Progenitor cell of endocrine pancreas (in vitro differentiated cells): ENCODE measurements around the gene SORCS2. TPM values are rescaled to one million over a fixed set of nuclear protein-coding genes. Genes with fewer than 3 reads are reported as not detected.

Source experiments
- DNase-seq: peaks from one replicate; pipeline ENCODE4 v3.0.0; 2021; ENCODE audit warnings: low spot score; ENCODE audit not compliant: unreplicated experiment
- H3K27ac Mint-ChIP-seq: 2 replicates; pipeline ENCODE4 v1.8.0; 2021; ENCODE audit warnings: mild to moderate bottlenecking, moderate library complexity, mixed read lengths
- H3K27me3 Mint-ChIP-seq: 2 replicates; pipeline ENCODE4 v1.8.0; 2021; ENCODE audit warnings: mixed read lengths
- H3K36me3 Mint-ChIP-seq: 2 replicates; pipeline ENCODE4 v1.8.0; 2022; ENCODE audit warnings: mixed read lengths; ENCODE audit not compliant: insufficient read depth
- H3K4me1 Mint-ChIP-seq: 2 replicates; pipeline ENCODE4 v1.8.0; 2021; ENCODE audit warnings: low read depth, mixed read lengths
- H3K4me3 Mint-ChIP-seq: 2 replicates; pipeline ENCODE4 v1.8.0; 2021; ENCODE audit warnings: low read depth, mild to moderate bottlenecking, moderate library complexity, mixed read lengths
- H3K9me3 Mint-ChIP-seq: 2 replicates; pipeline ENCODE4 v1.8.0; 2021; ENCODE audit warnings: low read depth, mixed read lengths
- total RNA-seq: library from RNA; stranded (reverse); gene quantifications from 2 replicates; pipeline ENCODE4 v1.2.1, GENCODE V29; 2021
- TF ChIP-seq, protein P1 (sequence below): fragments of 200-600 bp; sonication (generic); IDR thresholded peaks from one replicate; pipeline ENCODE4 v1.5.0; 2021; ENCODE audit warnings: antibody characterized with exemption, mild to moderate bottlenecking; ENCODE audit not compliant: unreplicated experiment

SORCS2 gene
- total RNA-seq, 1 donor from 2014 or later, result 2.2 TPM

DNA sequence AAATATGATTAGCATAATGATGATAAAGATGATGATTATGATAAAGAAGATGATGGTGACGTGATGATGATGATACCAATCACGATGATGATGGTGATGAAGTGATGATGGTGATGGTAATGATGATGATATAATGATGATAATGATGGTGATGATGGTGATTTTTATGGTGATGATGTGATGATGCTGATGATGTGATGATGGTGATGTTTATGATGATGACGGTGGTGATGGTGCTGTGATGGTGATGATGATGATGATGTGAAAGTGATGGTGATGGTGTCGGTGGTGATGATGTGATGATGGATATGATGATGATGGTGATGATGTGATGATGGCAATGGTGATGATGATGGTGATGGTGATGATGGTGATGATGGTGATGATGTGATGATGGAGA, 373.1 kb downstream of the SORCS2 start:
- Mint-ChIP-seq H3K36me3 (no peaks in the 10 kb centered on the region), H3K9me3 (no peaks in the 10 kb centered on the region), H3K27ac (no peak overlapping the region), H3K4me3 (no peak overlapping the region), H3K4me1 (peaks cover 6% of the 10 kb centered on the region), H3K27me3 (peaks cover 3% of the 10 kb centered on the region)
- TF ChIP-seq, protein P1, sequence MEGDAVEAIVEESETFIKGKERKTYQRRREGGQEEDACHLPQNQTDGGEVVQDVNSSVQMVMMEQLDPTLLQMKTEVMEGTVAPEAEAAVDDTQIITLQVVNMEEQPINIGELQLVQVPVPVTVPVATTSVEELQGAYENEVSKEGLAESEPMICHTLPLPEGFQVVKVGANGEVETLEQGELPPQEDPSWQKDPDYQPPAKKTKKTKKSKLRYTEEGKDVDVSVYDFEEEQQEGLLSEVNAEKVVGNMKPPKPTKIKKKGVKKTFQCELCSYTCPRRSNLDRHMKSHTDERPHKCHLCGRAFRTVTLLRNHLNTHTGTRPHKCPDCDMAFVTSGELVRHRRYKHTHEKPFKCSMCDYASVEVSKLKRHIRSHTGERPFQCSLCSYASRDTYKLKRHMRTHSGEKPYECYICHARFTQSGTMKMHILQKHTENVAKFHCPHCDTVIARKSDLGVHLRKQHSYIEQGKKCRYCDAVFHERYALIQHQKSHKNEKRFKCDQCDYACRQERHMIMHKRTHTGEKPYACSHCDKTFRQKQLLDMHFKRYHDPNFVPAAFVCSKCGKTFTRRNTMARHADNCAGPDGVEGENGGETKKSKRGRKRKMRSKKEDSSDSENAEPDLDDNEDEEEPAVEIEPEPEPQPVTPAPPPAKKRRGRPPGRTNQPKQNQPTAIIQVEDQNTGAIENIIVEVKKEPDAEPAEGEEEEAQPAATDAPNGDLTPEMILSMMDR, result no peak
- DNase-seq, result no peak

DNA sequence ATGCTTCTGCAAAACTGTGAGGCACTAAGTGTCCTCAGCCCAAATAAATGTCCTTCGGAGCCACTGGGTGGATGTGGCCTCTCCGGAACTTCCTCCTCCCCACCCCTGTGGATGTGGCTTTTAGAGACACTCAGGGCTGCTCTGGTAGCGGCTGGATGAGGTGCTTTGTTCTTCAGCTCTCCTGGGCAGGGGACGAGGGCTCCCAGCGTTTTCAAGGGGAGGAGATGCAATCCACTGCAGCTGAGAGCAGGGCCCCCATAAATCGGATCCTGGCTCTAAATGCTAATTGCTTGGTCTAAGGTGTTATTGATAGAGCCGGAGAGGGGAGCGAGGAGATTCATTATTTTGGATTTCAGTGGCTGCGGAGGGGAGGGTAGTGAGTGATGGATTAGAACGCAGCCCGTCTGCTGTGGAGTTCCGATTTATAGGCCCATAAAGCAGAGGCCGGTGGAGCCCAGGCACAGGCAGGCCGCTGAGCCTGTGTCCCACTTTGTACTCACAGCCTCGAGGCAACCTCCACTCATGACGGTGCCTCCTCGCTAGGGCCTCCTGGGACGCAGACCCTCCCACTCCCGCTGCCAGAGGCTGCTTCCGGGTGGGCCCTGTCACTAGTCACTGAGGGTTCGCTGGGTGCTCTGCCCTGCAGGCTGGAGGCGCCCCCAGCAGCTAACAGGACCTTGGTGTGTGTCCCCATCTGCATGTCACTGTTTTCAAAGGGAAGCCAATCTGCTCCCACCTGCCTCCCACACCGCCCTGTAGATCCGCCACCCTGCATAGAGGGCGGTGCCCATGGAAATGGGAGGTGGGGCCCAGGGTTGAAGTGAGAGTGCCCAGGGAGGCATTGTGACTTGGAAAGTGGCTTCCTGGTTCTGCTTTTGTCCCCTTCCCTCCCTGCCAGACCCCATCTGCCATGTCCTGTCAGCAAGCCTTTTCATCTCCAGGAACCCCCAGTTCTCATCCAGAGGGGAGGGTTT, 377.8 kb downstream of the SORCS2 start:
- Mint-ChIP-seq H3K27ac (no peak overlapping the region), H3K4me3 (no peak overlapping the region), H3K27me3 (peaks cover 10% of the 10 kb centered on the region)

DNA sequence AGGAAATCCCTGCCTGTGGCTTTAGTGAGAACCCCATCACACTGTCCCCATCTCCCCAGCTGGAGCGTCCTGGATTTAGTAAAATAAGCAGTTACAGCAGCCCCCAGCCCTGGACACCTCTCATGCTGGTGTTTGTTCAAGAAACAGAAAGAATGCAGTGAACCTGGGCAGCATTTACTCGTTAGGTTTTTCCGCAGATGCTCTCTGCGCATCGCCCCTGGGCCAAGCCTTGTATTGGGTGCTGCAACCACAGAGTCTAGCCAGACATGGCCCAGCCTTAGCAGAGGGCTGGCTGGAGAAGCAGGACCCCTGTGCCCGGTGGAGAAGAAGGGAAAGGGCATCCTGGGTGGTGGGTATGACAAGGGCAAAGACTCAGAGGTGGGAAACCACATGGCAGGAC, 378.7 kb downstream of the SORCS2 start:
- DNase-seq, result no peak
- Mint-ChIP-seq H3K36me3 (no peaks in the 10 kb centered on the region), H3K4me1 (peaks cover 5% of the 10 kb centered on the region), H3K27me3 (peaks cover 14% of the 10 kb centered on the region), H3K9me3 (peaks cover 6% of the 10 kb centered on the region), H3K4me3 (no peak overlapping the region), H3K27ac (no peak overlapping the region)
- TF ChIP-seq, protein P1, result no peak

More for the DNA sequence above, 377.8 kb downstream of the SORCS2 start:
- no peaks in the 10 kb centered on the region for H3K9me3 Mint-ChIP-seq
- no peaks in the 10 kb centered on the region for H3K36me3 Mint-ChIP-seq
- no peak for DNase-seq
- TF ChIP-seq, protein P1, result no peak
- H3K4me1 Mint-ChIP-seq, result peaks cover 4% of the 10 kb centered on the region

DNA sequence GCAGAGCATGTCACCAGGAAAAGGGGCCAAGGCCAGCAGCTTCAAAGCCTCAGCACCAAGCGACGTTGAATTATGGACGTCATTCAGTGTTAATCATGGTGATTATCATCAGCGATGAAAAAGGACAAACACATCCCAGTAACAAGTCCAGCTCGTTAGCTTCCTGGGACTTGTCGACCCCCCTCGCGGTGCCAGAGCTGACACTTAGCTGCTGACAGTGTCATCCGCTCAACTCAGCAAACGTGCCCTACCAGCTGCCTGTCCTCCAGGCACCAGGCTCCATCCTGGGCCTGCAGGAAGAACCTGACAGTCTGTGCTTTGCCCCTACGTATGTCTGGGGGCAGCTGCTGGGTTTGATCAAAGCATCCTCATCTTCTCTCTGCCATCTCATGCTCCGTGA, 379.4 kb downstream of the SORCS2 start:
- H3K27me3 Mint-ChIP-seq, result peaks cover 18% of the 10 kb centered on the region
- peaks cover 5% of the 10 kb centered on the region for H3K4me1 Mint-ChIP-seq
- TF ChIP-seq, protein P1, result no peak
- DNase-seq, result no peak
- H3K4me3 Mint-ChIP-seq, result no peak overlapping the region
- H3K36me3 Mint-ChIP-seq, result peaks cover 2% of the 10 kb centered on the region
- H3K27ac Mint-ChIP-seq, result peak overlapping the region; percentile 20
- H3K9me3 Mint-ChIP-seq, result peaks cover 13% of the 10 kb centered on the region

DNA sequence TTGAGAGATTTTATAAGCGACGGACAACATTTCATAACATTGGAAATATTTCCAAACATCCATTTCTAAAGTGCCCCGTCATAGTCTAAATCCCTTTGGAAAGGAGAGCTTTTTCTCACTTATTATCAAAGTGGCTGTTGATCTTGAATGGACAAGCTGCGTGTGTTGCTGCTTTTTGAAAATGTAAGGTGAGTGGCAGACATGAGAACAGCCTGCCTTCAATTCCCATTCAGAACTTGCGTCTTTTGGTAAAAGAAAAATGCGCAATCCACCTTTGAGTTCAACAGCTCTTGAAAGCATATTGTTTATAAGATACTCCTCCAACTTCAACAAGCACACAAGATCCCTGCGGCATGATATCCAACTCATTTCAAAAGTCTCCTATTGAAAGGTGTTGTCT, 380.6 kb downstream of the SORCS2 start:
- Mint-ChIP-seq H3K9me3 (peaks cover 22% of the 10 kb centered on the region), H3K4me1 (peaks cover 5% of the 10 kb centered on the region), H3K4me3 (no peak overlapping the region), H3K27ac (no peak overlapping the region), H3K27me3 (peaks cover 17% of the 10 kb centered on the region), H3K36me3 (peaks cover 2% of the 10 kb centered on the region)
- no peak for DNase-seq
- TF ChIP-seq, protein P1, result no peak
